OCI-LY3 (cell line): Measurements from ENCODE around the gene PTCHD4.

Experiments used
- CTCF ChIP-seq: fragments of 200-600, 300-600 bp; sonication (generic); IDR thresholded peaks from 2 replicates; pipeline ENCODE4 v1.5.1; 2014; ENCODE audit warnings: antibody characterized with exemption, low read length, low read depth
- EZH2phosphoT487 ChIP-seq: fragments of 200-600 bp; shearing (Covaris generic); IDR thresholded peaks from 2 replicates; pipeline ENCODE4 v1.6.1; 2018; ENCODE audit warnings: antibody characterized with exemption, mixed run types, low read depth

- TF ChIP-seq CTCF (no peak), EZH2phosphoT487 (no peak)
Observed at GRCh38 chr6:48111143-48111506, at the start of gene PTCHD4.
